HK-2 (cell line): ENCODE measurements around the gene GOLGA8N.
A peak's percentile ranks its signal among the peaks of the same experiment; 100 is the strongest.
"Not testable (repeated sequence)": the region's sequence is repeated elsewhere in the genome, so short reads cannot be mapped to it uniquely, and the experiment has no call there.

ENCODE experiments used
- DNase-seq: peaks from one replicate; pipeline ENCODE4 v3.0.0-alpha.2; 2018; ENCODE audit not compliant: unreplicated experiment

Gene GOLGA8N

GRCh38 chr15:32593151-32593550, at the start of gene GOLGA8N:
Gene GOLGA8N, plus strand, starts transcription at chr15:32593456.
- not testable (repeated sequence) for DNase-seq

GRCh38 chr15:32543456-32543855, 49.8 kb upstream of the GOLGA8N start:
- not testable (repeated sequence) for DNase-seq

- DNase-seq = not testable (repeated sequence)
Observed at GRCh38 chr15:32545129-32545528, 48.1 kb upstream of the GOLGA8N start.

GRCh38 chr15:32554587-32554986, 38.7 kb upstream of the GOLGA8N start:
- DNase-seq = not testable (repeated sequence)

GRCh38 chr15:32562198-32562597, 31.1 kb upstream of the GOLGA8N start:
- not testable (repeated sequence) for DNase-seq

GRCh38 chr15:32568988-32569387, 24.3 kb upstream of the GOLGA8N start:
- not testable (repeated sequence) for DNase-seq

GRCh38 chr15:32578482-32578881, 14.8 kb upstream of the GOLGA8N start:
- DNase-seq = not testable (repeated sequence)

- DNase-seq = not testable (repeated sequence)
Observed at GRCh38 chr15:32585844-32586243, 7.4 kb upstream of the GOLGA8N start.

- DNase-seq = not testable (repeated sequence)
Observed at GRCh38 chr15:32609518-32609917, 16.3 kb downstream of the GOLGA8N start.

- DNase-seq = not testable (repeated sequence)
Observed at GRCh38 chr15:32610719-32611118, 17.5 kb downstream of the GOLGA8N start.

- DNase-seq = not testable (repeated sequence)
Observed at GRCh38 chr15:32614712-32615050, 21.4 kb downstream of the GOLGA8N start.

GRCh38 chr15:32615051-32615870, 22.0 kb downstream of the GOLGA8N start, which contains the start of gene ARHGAP11A:
Gene ARHGAP11A, plus strand, starts transcription at chr15:32615504. Its CDS starts 708 bp downstream, at chr15:32616212.
- peak; percentile 68 for DNase-seq

- not testable (repeated sequence) for DNase-seq
Observed at GRCh38 chr15:32615871-32616426, 22.7 kb downstream of the GOLGA8N start.

GRCh38 chr15:32636410-32636809, 43.2 kb downstream of the GOLGA8N start:
- DNase-seq = no peak

GRCh38 chr15:32636908-32637567, 43.8 kb downstream of the GOLGA8N start:
- DNase-seq = no peak

- no peak for DNase-seq
Observed at GRCh38 chr15:32637704-32638103, 44.4 kb downstream of the GOLGA8N start.

GRCh38 chr15:32641517-32642059, 48.3 kb downstream of the GOLGA8N start, which contains the start of gene SCG5:
Gene SCG5, plus strand, starts transcription at chr15:32641710. Its CDS starts 1,883 bp downstream, at chr15:32643593.
- no peak for DNase-seq

- DNase-seq = no peak
Observed at GRCh38 chr15:32642667-32643435, 49.6 kb downstream of the GOLGA8N start.

GRCh38 chr15:32643907-32644445, 50.7 kb downstream of the GOLGA8N start:
- DNase-seq = no peak

GRCh38 chr15:32646291-32646690, 53.0 kb downstream of the GOLGA8N start:
- no peak for DNase-seq

- no peak for DNase-seq
Observed at GRCh38 chr15:32649342-32649741, 56.1 kb downstream of the GOLGA8N start.
